ENCODE results near the gene NFKB2.

Gene NFKB2

GRCh38 chr10:102437515-102437914 lies 42.0 kb downstream of the NFKB2 start:
- no peak for DNase-seq (ENCODE audit: low read depth)
- TF ChIP-seq CTCF (conservative IDR thresholded peaks at IDR 0.05; ENCODE audit: low read depth, low read length), result no peak
- H3K4me3 ChIP-seq (ENCODE audit: low read length), result no peak overlapping the region

- no peak for TF ChIP-seq CTCF (conservative IDR thresholded peaks at IDR 0.05; ENCODE audit: low read depth, low read length)
- no peak overlapping the region for H3K4me3 ChIP-seq (ENCODE audit: low read length)
- no peak for DNase-seq (ENCODE audit: low read depth)
These were observed 42.9 kb downstream of the NFKB2 start for GRCh38 chr10:102438374-102438773.

- no peak overlapping the region for H3K4me3 ChIP-seq (ENCODE audit: low read length)
- DNase-seq (ENCODE audit: low read depth), result no peak
- TF ChIP-seq CTCF (conservative IDR thresholded peaks at IDR 0.05; ENCODE audit: low read depth, low read length), result no peak
These were observed 49.3 kb downstream of the NFKB2 start for GRCh38 chr10:102444851-102445250.

- DNase-seq (ENCODE audit: low read depth), result no peak
- peak overlapping the region; percentile 49 for H3K4me3 ChIP-seq (ENCODE audit: low read length)
- TF ChIP-seq CTCF (conservative IDR thresholded peaks at IDR 0.05; ENCODE audit: low read depth, low read length), result no peak
These were observed 54.0 kb downstream of the NFKB2 start for GRCh38 chr10:102449321-102450123.

GRCh38 chr10:102450124-102450373 lies 54.5 kb downstream of the NFKB2 start:
- no peak for TF ChIP-seq CTCF (conservative IDR thresholded peaks at IDR 0.05; ENCODE audit: low read depth, low read length)
- H3K4me3 ChIP-seq (ENCODE audit: low read length), result peak overlapping the region; percentile 49
- DNase-seq (ENCODE audit: low read depth), result no peak

GRCh38 chr10:102450374-102451104 lies 55.0 kb downstream of the NFKB2 start:
- no peak for TF ChIP-seq CTCF (conservative IDR thresholded peaks at IDR 0.05; ENCODE audit: low read depth, low read length)
- no peak for DNase-seq (ENCODE audit: low read depth)
- peak overlapping the region; percentile 49 for H3K4me3 ChIP-seq (ENCODE audit: low read length)
